GM18873 (cell line): ENCODE results near the gene MYO3B.
"Not testable (repeated sequence)": the region's sequence is repeated elsewhere in the genome, so short reads cannot be mapped to it uniquely, and the experiment has no call there.

ENCODE experiments used
- ATAC-seq: cut with Tn5 transposase; IDR thresholded peaks from one replicate; pipeline ENCODE4 v1.9.1; 2021; ENCODE audit warnings: mild to moderate bottlenecking, moderate library complexity, moderate number of reproducible peaks; ENCODE audit not compliant: unreplicated experiment, low FRiP score

Gene MYO3B

GRCh38 chr2:170456914-170457313 is 279.0 kb downstream of the MYO3B start:
- no peak for ATAC-seq

- no peak for ATAC-seq
Measured at GRCh38 chr2:170457742-170458141, 279.8 kb downstream of the MYO3B start.

- ATAC-seq, result no peak
Measured at GRCh38 chr2:170461889-170462288, 283.9 kb downstream of the MYO3B start.

GRCh38 chr2:170462433-170463205 is 284.7 kb downstream of the MYO3B start:
- ATAC-seq, result no peak

GRCh38 chr2:170463206-170463537 is 285.2 kb downstream of the MYO3B start:
- ATAC-seq, result no peak

GRCh38 chr2:170464268-170464667 is 286.3 kb downstream of the MYO3B start:
- ATAC-seq, result no peak

GRCh38 chr2:170465241-170465640 is 287.3 kb downstream of the MYO3B start:
- no peak for ATAC-seq

- ATAC-seq, result no peak
Measured at GRCh38 chr2:170466632-170467031, 288.7 kb downstream of the MYO3B start.

GRCh38 chr2:170467568-170468422 is 289.8 kb downstream of the MYO3B start:
- no peak for ATAC-seq

GRCh38 chr2:170468557-170468956 is 290.6 kb downstream of the MYO3B start:
- no peak for ATAC-seq

GRCh38 chr2:170472498-170472897 is 294.6 kb downstream of the MYO3B start:
- not testable (repeated sequence) for ATAC-seq

GRCh38 chr2:170475878-170476277 is 297.9 kb downstream of the MYO3B start:
- ATAC-seq, result no peak

- no peak for ATAC-seq
Measured at GRCh38 chr2:170477630-170478029, 299.7 kb downstream of the MYO3B start.

- no peak for ATAC-seq
Measured at GRCh38 chr2:170481201-170481600, 303.3 kb downstream of the MYO3B start.

- ATAC-seq, result no peak
Measured at GRCh38 chr2:170484552-170484951, 306.6 kb downstream of the MYO3B start.

GRCh38 chr2:170485254-170486026 is 307.5 kb downstream of the MYO3B start:
- no peak for ATAC-seq

- ATAC-seq, result no peak
Measured at GRCh38 chr2:170486730-170487129, 308.8 kb downstream of the MYO3B start.

GRCh38 chr2:170488807-170489206 is 310.9 kb downstream of the MYO3B start:
- no peak for ATAC-seq

- no peak for ATAC-seq
Measured at GRCh38 chr2:170492010-170492409, 314.1 kb downstream of the MYO3B start.

- no peak for ATAC-seq
Measured at GRCh38 chr2:170493426-170494097, 315.6 kb downstream of the MYO3B start.
